Skeletal muscle satellite cell (primary cell): Measurements from ENCODE around the gene LATS2.

Source experiments
- H3K27me3 ChIP-seq: 2 replicates; pipeline ENCODE4 v1.7.0; 2013; ENCODE audit warnings: low read length; ENCODE audit not compliant: control insufficient read depth, insufficient read depth
- H3K36me3 ChIP-seq: 2 replicates; pipeline ENCODE4 v1.7.0; 2013; ENCODE audit warnings: mild to moderate bottlenecking, control low read depth, low read length; ENCODE audit not compliant: insufficient read depth
- H3K4me1 ChIP-seq: 2 replicates; pipeline ENCODE4 v1.7.0; 2013; ENCODE audit warnings: low read length; ENCODE audit not compliant: control insufficient read depth, insufficient read depth
- H3K4me2 ChIP-seq: 2 replicates; pipeline ENCODE4 v1.7.0; 2013; ENCODE audit warnings: mild to moderate bottlenecking, low read length
- H3K4me3 ChIP-seq: 2 replicates; pipeline ENCODE4 v1.7.0; 2013; ENCODE audit warnings: low read length
- H3K9ac ChIP-seq: 2 replicates; pipeline ENCODE4 v1.7.0; 2013; ENCODE audit warnings: mild to moderate bottlenecking, low read depth, low read length, moderate library complexity
- H3K9me3 ChIP-seq: replicated peaks from 2 replicates; pipeline ENCODE4 v1.7.0; 2013; ENCODE audit warnings: mild to moderate bottlenecking, control low read depth, low read length

Gene LATS2

DNA sequence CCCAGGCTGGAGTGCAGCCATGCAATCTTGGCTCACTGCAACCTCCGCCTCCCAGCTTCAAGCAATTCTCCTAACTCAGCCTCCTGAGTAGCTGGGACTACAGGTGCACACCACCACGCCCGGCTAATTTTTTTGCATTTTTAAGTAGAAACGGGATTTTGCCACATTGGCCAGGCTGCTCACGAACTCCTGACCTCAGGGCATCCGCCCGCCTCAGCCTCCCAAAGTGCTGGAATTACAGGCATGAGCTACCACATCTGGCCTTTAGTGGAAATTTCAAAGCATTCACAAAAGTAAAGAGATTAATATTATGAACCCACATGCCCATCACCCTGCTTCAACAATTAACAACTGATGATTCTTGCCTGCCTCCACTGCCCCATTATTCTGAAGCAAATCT lies 20.5 kb upstream of the LATS2 start:
- Histone ChIP-seq H3K36me3 (no peaks in the 10 kb centered on the region), H3K4me3 (no peak overlapping the region), H3K9ac (no peak overlapping the region), H3K27me3 (no peaks in the 10 kb centered on the region), H3K4me2 (no peak overlapping the region), H3K9me3 (no peaks in the 10 kb centered on the region), H3K4me1 (peaks cover 23% of the 10 kb centered on the region)

DNA sequence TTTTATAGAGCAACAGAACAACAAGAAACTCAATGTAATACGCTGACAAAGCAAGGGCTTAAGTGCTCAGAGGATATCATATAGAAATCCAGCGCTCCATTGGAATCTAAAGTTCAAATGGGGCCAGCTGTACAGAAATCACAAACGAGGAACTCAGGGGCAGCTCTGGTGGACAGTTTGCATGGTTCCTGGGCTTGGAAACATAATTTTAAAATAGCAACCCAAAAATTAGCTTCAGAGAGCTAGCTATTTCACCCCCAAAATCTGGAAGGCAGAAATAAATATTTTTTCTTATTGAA lies 19.2 kb upstream of the LATS2 start:
- Histone ChIP-seq H3K4me3 (peak overlapping the region; percentile 50), H3K9me3 (no peaks in the 10 kb centered on the region), H3K4me2 (peak overlapping the region; percentile 73), H3K9ac (peak overlapping the region; percentile 77), H3K36me3 (no peaks in the 10 kb centered on the region), H3K4me1 (peaks cover 24% of the 10 kb centered on the region), H3K27me3 (no peaks in the 10 kb centered on the region)

DNA sequence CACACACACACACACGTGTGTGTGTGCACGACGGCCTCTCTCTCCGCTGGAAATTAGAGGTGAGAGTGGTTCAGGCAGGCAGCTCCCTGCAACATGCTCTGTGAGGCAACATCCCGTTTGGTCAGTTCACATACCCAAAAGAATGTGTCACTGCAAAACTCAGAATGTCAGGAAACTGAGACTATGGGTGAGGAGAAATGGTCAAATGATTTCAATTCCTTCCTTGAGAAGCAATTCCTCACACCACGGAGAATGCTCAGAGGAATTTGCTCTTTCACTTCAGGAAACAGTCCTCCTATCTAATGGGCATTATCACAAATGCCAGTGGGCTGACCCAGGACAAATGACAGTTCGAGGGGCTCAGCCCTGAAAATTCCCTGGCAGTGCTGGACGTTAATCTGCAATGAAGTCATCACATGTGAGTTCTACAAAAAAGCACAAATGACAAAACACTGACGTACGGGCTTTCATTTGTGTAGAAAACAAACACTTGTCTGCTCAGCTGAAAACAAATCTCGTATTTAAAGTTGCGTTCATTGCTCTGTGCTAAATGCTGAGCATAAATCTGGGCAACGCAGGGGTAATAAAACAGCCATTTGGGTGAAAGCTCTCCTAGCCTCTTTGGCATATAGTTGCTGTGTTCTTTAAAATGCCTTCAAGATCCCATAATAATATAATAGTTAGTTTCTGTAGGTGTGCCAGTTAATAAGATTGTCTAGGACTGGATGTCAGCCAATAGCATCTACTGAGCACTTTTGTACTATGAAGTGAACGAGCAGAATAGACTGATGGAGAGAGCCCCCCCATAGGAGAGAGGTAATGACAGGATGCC lies 18.6 kb upstream of the LATS2 start:
- Histone ChIP-seq H3K36me3 (no peaks in the 10 kb centered on the region), H3K4me3 (peak overlapping the region; percentile 50), H3K9me3 (no peaks in the 10 kb centered on the region), H3K4me1 (peaks cover 29% of the 10 kb centered on the region), H3K27me3 (no peaks in the 10 kb centered on the region), H3K9ac (peak overlapping the region; percentile 77), H3K4me2 (peak overlapping the region; percentile 73)

DNA sequence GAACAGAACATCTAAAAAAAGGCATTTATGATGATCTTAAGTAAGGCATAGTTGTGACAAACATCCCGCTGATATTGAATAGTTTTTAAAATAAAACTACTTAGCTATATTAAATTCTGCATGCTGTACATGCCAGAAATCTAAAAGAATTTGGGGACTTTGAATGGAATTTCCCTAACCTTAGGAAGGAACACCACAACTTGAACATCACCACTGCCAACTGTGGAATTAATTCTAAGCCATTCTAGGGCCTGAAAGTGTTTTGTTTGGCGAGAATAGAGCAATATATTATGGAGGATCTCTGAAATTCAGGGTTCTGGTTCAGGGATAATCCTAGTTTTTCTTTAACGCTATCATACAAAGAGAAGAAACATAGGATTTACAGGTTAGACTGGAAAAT lies 17.8 kb upstream of the LATS2 start:
- H3K9me3 ChIP-seq: no peaks in the 10 kb centered on the region
- peak overlapping the region; percentile 73 for H3K4me2 ChIP-seq
- no peak overlapping the region for H3K4me3 ChIP-seq
- peaks cover 34% of the 10 kb centered on the region for H3K4me1 ChIP-seq
- peak overlapping the region; percentile 77 for H3K9ac ChIP-seq
- no peaks in the 10 kb centered on the region for H3K36me3 ChIP-seq
- H3K27me3 ChIP-seq: no peaks in the 10 kb centered on the region

DNA sequence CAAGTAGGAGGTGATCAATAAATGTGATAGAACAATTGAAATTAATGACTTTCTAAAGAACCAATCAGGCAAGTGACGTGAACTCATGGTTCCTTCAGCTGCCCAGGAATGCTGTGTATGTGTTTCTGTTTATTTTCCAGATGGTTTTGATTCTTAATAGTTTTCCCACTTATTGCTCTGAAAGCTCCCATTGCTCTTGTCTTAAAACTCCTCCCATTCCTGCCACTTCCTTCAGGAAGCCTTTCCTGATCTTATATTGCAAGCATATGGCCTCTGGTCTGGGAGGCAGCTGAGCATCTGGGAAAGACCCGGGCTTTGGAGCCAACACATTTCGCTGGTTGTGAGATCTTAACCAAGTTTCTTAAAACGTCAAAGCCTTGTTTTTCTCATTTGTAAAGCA lies 17.1 kb upstream of the LATS2 start:
- Histone ChIP-seq H3K9me3 (no peaks in the 10 kb centered on the region), H3K36me3 (no peaks in the 10 kb centered on the region), H3K4me3 (no peak overlapping the region), H3K4me1 (peaks cover 34% of the 10 kb centered on the region), H3K4me2 (no peak overlapping the region), H3K9ac (peak overlapping the region; percentile 77), H3K27me3 (no peaks in the 10 kb centered on the region)

DNA sequence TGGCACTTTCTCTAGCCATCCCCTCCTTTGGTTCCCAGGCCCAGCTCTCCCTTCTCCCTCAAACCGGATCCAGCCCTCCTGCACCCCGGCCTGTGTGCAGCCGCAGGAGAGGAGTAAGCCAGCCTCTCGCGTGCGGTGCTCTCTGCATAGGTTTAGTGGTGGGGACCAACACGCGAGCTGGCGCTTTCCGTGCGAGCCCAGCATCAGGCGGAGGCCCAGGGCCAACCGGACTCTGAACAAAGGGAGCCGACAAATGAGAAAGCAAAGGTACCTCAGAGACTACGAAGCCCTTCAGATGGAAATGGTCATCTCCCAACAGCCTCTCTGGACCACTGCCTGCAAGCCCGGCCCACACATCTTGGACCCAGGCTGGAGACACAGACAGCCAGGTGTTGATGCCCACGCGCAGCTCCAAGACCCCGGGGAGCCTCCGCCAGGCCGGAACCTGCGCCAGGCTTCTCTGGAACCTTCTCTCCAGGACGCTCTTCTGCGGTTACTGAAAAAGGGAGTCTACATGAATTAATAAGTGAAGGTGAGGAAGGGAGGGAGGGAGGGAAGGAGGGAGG lies 16.5 kb upstream of the LATS2 start:
- Histone ChIP-seq H3K36me3 (no peaks in the 10 kb centered on the region), H3K9ac (no peak overlapping the region), H3K4me1 (peaks cover 34% of the 10 kb centered on the region), H3K9me3 (no peaks in the 10 kb centered on the region), H3K27me3 (no peaks in the 10 kb centered on the region), H3K4me2 (no peak overlapping the region), H3K4me3 (no peak overlapping the region)

DNA sequence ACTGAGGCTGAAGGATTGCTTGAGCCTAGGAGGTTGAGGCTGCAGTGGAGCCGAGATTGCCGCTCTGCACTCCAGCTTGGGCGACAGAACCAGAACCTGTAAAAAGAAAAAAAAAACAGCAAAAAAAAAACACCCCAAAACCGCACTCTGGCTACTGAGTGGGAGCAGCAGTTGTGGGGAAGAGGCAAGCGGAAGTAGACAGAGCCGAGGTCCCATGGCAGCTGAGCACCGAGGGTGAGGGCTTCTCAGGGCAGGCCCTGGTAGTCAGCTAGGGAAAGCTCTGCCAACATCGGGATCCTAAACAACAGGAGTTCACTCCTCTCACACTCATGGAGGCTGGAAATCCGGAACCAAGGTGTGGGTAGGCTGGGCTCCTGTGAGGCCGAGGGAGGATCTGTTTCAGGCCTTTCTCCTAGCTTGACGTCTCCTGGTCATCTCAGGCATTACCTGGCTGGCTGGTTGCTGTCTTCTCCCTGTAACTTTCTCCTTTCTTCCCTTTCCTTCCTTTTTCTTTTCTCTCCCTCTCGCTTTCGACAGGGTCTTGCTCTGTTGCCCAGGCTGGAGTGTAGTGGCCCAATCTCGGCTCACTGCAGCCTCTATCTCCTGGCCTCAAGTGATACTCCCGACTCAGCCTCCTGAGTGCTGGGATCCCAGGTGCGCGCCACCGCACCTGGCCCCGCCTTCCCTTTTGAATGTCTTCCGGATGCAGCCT lies 15.8 kb upstream of the LATS2 start:
- peaks cover 34% of the 10 kb centered on the region for H3K4me1 ChIP-seq
- H3K9me3 ChIP-seq: no peaks in the 10 kb centered on the region
- H3K27me3 ChIP-seq: no peaks in the 10 kb centered on the region
- H3K9ac ChIP-seq: no peak overlapping the region
- H3K4me3 ChIP-seq: no peak overlapping the region
- H3K36me3 ChIP-seq: no peaks in the 10 kb centered on the region
- H3K4me2 ChIP-seq: no peak overlapping the region

DNA sequence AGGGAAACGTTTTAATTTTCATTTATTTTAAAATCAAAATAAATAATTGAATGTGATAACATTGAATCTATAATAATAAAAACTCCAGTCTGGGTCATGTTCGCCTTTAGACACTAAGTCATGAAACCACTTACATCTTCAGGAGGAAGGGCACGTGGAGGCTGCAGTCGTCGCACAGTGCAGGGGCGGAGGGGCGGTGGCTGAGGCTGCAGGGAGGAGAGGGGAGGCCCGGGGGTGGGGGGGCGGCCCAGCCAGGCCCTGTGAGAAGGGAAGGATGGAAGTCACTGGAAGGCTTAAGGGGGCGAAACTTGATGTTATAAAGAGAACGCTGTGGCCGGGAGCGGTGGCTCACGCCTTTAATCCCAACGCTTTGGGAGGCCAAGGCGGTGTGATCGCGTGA lies 14.9 kb upstream of the LATS2 start:
- peaks cover 34% of the 10 kb centered on the region for H3K4me1 ChIP-seq
- no peaks in the 10 kb centered on the region for H3K36me3 ChIP-seq
- no peak overlapping the region for H3K4me2 ChIP-seq
- no peaks in the 10 kb centered on the region for H3K27me3 ChIP-seq
- H3K9ac ChIP-seq: no peak overlapping the region
- no peaks in the 10 kb centered on the region for H3K9me3 ChIP-seq
- no peak overlapping the region for H3K4me3 ChIP-seq

DNA sequence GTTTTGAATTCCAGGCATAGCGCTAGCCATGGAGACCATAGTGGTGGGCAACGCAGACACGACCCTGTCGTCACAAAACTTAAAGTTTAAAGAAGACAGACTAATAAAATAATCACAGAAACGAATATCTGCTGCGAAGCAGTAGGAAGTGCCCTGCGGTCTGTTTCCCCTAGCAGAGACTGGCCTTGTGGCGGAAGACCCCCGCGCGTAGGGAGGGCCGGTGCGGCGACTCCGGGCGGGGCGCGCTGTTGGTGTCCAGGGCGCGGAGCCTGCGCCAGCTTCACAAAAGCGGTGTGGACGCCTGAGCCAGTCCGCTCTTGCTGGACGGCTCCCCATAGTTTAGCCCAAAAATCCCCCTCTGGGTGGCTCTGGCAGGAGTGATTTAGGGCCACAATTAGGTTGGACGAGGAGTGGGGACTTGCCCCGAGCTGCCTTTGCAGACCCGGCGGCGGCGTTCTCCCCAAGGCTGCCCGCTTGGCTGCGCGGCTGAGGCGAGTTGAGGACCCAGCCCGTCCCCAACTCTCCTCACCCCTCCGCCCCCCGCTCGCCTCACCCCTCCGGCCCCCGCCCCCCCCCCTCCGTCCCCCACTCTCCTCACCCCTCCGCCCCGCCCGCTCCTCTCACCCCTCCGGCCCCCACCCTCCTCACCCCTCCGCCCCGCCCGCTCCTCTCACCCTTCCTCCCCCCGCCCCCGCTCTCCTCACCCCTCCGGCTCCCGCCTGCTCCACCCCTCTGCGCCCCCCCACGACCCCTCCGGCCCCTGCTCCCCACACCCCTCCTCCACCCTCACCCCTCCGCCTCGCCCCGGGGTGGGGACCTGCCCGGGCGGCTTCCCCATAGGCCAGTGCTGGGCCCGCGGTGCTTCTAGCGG lies 14.2 kb upstream of the LATS2 start:
- peaks cover 31% of the 10 kb centered on the region for H3K4me1 ChIP-seq
- H3K4me3 ChIP-seq: peak overlapping the region; percentile 74
- H3K9ac ChIP-seq: peak overlapping the region; percentile 83
- no peaks in the 10 kb centered on the region for H3K36me3 ChIP-seq
- no peaks in the 10 kb centered on the region for H3K9me3 ChIP-seq
- H3K27me3 ChIP-seq: no peaks in the 10 kb centered on the region
- H3K4me2 ChIP-seq: peak overlapping the region; percentile 96

DNA sequence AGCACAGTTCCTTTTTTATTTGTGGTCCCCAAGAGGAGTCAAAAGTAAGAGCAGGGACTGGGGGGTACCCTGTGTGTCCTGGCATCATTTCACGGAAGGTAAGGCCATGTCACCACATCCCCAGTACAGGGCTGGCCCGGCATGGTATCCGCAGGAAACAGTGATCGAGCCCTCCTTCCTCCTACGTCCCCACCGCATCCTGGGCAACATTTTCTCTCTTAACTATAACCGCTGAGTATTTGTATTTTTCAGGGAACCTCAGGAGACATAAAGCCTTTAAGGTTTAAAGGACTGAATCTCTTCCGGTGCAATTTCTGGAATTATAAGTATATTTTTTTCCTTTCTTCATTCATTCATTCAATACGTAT lies 13.6 kb upstream of the LATS2 start:
- Histone ChIP-seq H3K9me3 (no peaks in the 10 kb centered on the region), H3K4me1 (peaks cover 28% of the 10 kb centered on the region), H3K4me3 (no peak overlapping the region), H3K27me3 (no peaks in the 10 kb centered on the region), H3K36me3 (no peaks in the 10 kb centered on the region), H3K4me2 (peak overlapping the region; percentile 96), H3K9ac (peak overlapping the region; percentile 83)

DNA sequence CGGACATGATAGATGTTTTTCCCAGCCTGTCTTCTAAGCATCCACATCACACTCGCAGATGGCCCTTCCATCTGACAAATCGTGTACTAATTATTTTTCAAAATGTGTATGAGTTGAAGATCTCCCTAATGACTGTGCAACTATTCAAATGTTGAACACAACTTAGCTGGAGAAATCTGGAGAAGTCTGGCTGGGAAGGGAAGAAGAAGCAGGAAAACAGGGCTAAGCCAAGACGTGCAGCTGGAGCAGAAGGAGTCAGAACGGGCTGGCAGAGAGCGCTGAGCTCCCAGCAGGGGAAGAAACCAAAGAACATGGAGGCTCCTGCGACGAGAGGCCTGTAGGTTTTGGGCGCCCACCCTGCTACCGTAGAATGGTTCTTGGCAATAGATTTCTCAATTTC lies 13.2 kb upstream of the LATS2 start:
- H3K9ac ChIP-seq: peak overlapping the region; percentile 83
- no peaks in the 10 kb centered on the region for H3K9me3 ChIP-seq
- H3K36me3 ChIP-seq: no peaks in the 10 kb centered on the region
- peak overlapping the region; percentile 96 for H3K4me2 ChIP-seq
- H3K4me3 ChIP-seq: peak overlapping the region; percentile 40
- H3K4me1 ChIP-seq: peaks cover 28% of the 10 kb centered on the region
- no peaks in the 10 kb centered on the region for H3K27me3 ChIP-seq
